ENCODE measurements around the gene GFY.

GFY gene

DNA sequence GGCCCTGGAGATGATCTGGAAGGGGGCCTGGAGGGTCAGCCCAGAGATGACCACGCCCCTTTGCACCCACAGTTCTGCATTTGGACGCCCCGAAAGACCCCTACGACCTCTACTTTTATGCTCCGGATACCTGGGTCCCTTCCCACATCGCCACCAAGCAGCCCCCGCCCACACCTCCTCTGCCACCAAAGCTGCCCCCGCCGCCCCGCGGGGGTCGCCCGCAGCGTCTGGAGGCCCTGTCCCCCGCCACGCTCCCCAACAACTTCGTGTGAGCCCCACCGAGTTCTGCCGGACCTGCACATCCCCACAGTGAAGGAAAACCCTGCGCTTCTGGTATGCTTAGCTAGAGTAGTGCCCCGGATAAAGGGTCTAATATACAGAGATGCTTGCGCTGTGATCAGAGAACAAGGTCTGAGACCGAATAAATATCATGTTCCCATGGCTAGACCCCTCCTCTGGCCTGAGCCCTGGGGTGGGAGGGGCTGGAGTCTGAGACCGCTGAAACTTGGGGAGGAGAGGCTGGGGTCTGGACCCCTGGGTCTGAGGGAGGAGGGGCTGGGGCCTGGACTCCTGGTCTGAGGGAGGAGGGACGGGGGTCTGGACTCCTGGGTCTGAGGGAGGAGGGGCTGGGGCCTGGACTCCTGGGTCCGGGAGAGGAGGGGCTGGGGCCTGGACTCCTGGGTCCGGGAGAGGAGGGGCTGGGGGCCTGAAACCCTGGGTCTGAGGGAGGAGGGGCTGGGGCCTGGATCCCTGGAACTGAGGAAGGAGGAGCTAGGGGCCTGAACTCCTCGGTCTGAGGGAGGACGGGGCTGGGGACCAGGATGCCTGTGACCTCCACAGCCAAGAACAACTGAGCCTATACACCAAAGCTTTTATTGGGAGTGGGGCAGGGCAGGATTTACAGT is 3.6 kb downstream of the GFY start:
- DNase-seq: no peak

DNA sequence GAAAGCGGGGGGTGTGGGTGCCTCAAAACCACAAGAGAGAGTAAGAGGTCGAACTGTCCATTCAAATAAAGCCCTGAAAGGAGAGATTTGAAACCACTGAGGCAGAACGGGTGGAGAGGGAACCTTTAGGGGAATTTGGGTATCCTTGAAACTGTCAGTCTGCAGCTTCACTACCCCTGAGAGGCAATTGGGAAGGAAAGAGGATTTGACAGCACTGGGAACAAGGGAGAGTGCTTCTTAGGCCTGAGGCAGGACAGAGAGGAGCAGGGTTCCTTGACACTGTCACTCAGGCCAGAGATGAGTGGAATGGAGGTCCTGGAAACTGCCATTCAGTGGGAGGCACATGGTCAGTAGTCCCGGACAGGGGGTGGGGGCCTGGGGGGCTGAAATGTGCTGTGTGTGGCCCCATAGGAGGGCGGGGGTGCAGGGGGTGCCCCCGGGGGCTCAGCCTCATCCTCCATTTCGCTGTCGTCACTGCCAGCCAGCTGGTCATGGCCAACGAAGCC is 5.0 kb downstream of the GFY start:
- DNase-seq: no peak

DNA sequence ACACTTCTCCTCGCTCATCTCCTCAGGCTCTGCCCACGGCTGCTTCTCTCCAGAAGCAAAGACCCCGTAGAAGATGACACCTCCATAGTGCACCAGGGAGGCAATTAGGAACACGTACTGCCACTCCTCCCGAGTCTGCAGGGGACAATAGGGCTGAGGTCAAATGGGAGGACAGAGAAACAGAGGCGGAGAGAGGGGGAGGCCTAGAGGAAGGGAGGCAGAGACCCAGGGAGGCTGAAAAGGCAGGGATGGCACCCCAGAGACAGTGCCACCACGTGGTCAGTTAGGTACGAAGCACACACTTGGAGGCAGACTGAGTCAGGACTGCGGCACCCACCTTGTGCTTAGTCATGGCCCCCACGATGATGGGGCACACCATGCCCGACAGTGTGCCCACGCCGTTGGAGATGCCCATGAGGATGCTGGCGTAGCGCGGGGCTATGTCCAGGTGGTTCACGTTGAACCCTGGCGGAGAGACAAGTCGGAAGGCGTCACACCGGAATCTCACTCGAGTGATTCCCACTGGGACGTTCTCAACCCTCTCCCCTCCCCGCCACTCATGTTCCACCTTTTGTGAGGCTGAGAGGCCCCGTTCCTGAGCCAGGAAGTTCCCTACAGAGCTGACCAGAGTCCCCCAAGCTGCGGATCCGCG is 5.6 kb downstream of the GFY start:
- DNase-seq: no peak

DNA sequence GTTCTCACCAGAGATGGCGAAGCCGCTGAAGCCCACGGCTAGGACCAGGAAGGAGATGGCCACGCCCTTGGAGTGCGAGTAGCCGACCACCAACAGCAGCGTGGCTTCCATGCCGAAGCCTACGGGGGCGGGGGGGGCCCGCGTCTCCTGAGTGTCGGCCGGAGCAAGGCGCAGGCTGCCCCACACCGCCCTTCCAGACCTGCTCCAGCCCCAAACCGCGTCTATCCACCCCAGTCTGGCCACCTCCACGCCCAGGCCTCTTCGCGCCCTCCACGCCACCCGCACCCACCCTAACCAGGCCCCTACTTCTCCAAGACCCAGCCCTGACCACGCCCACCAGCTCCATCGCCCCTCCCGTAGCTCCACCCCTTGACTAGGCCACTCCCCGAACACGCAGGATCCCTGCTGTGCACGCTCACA is 6.2 kb downstream of the GFY start:
- DNase-seq: peak; percentile 38

DNA sequence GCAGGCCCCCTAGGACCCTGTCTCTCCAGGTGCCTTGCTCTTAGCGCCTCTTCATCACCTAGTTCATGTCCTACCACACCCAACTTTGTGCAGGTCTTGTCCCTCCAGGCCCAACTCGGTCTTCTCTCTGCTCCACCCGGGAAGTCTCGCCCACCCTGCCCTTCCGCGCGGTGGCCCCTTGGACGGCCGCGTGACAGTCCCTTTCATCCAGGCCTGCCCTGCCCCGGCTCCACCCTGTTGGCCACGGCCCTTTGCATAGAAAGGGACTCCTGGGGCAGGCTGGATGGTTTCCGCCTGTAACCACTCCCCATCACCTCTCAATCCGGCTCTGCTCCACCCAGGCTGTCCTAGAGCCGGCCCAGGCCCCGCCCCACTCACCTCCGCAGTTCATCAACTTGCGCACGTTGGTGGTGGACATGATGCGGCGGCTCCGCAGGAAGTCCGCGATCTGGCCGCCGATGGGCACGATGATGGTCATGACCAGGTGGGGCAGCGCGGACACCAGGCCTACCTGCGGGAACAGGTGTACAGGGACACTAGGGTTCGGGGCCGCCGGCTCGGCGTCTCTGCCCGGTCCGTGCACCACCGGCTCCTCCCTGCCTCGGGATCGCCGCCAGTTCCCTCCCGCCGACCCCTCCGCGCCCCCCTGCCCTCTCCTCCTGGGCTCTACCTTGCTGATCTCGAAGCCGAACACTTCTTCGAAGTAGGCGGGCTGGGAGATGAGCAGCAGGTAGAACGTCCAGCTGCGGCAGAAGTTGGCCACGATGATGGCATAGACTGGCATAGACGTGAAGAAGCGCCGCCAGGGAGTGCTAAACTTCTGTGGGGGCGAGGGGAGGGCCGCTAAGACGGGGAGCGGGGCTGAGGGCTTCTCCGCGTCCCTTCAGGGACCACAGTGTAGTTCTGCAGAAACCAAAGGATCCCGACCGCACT is 7.2 kb downstream of the GFY start:
- peak; percentile 43 for DNase-seq

DNA sequence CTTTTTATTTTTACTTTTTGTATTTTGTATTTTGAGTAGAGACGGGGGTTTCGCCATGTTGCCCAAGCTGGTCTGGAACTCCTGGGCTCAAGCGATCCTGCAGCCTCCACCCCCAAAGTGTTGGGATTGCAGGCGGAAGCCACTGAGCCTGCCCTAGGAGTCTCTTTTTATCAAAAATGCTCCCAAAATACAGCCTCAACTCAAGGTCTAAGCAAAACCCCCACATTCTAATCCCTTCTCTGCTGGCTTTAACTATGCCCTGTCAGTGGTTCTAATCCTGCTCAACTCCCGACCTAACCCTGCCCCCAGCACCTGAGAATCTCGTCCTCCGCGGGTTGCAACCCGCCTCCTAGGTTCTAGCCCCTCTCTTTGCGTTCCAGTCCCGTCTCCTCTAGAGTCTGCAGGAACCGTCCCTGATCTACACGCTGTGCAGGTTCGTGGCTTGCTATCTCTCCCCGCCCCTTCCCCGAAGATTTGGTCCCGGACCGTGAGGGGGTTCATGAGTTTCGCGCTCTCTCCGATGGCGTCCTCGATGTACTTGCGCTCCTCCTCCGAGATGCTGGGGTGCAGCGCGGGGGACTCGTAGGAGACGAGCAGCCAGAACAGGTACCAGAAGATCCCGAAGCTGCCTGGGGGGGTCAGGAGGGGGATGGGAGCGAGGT is 8.2 kb downstream of the GFY start:
- DNase-seq: no peak

DNA sequence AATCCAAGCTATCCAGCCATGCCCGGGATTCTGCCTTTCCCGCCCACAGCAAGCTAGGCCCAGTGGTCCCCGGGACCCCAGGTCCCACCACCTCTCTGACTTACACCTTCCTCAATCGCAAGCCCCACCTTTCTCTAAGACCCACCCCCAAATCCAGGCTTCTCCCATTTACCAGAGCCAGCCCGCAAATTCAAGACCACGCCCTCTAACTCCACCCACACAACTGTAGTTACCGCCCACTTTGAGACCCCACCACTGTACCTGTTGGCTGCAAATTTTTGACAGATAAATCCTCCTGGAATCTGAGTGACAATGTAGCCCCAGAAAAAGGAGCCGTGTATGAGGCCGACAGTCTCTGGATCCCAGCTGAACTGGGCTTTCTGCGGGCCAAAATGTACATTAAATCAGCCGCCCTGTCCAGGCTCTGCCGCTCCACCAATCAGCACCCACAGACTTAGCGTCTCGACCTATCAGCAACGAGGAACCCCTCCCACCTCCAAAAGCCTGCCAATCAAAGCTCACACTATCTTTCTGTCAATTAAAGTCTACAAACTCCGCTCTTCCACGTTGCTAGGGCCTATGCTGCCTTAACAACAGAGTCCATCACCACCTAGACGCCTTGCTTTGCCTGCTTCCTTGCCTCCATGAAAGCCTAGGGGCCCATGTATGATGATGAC is 9.9 kb downstream of the GFY start:
- no peak for DNase-seq

DNA sequence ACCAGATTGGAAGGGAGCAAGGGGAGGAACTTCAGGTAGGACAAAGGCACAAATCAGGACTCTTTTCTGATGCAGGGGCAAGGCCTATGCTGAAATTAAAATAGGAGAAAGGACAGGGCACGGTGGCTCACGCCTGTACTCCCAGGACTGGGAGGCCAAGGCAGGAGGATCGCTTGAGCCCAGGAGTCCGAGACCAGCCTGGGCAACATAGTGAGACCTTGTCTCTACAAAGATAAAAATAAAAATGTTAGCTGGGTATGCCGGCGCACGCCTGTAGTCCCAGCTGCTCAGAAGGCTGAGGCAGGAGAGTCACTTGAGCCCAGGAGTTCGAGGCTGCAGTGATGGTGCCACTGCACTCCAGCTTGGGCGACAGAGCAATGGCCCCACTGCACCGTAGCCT is 10.5 kb downstream of the GFY start:
- no peak for DNase-seq

DNA sequence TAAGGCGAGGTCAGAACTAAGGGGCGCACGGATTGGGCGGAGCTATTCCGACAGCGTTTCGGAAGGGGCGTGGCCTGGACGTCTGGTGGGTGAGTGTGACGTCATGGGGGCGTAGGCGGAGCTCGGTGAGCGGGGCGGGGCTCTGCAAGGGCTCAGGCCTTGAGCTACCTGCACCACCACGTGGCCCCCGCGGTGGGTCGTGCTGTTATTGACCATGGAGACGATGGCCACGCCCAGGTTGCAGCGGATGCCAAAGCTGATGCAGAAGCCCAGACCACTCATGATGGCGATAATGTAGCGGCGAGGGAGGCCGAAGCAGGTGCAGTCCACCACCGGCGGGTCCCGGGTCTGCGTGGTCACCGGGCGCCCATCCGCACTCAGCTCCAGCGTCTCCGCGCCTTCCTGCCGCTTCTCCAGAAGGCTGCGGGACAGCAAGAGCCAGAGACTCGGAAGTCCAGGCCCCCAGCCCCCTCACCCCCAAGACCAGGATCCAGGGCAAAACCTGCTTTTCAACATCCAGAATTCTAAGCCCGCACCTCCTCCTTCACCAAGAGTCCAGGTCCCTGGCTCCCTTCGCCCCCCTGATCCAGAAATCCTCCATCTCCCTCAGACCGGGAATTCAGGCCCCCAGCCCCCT is 11.3 kb downstream of the GFY start:
- DNase-seq: peak; percentile 63

DNA sequence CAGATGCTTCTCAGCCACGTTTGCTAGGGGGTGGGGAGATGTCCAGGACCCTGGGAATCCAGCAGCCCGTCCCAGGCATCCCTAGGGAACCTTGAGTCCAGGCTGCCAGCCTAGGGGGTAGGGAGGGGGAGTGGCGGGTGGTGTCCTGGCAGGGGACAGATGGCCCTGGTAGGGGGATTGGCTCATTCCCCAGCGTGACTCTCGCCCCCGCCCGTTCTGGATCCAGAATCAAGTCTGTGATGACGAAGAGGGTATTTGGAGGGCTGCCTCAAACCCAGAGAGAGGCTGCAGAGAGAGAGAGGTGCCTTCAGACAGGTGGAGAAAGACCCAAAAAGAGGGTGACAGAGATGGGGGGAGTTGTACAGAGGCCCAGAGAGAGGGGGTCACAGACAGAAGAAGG is 12.0 kb downstream of the GFY start:
- no peak for DNase-seq

DNA sequence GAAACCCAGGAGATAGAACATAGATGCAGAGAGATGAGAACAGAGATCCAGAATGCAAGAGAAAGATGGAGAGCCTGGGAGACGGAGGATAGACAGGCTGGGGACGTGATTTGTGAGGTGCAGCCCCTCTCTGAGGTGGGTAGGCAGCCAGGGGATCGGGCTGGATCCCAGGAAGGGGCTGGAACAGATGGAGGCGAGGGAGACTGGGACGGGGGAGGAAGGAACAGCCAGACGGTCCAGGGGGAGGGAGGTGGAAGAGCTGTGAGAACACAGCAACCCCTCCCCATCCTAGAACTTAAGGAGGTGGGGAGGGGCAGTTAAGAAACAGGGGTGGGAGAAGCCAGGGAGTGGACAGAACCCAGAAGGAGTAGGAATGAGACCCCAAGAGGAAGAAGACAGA is 13.1 kb downstream of the GFY start:
- DNase-seq: no peak

DNA sequence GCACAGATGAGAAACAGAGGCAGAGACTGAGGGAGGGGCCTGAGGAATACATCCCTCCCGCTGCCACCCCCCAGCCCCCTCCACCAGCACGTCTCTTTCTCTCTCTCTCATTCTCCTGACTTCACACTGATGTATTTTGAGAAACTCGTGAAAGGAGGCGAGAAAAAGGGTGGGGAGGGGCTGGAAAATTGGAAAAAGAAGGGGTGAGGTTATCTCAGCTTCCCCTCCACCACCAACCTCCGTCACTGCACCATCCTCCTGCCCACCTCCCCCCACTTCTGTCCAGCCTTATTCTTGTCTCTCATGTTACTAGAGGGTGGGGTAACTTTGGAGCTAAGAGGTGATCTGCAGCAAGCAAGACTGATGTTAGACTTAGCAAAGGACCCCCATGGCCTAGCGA is 14.6 kb downstream of the GFY start:
- DNase-seq: no peak

DNA sequence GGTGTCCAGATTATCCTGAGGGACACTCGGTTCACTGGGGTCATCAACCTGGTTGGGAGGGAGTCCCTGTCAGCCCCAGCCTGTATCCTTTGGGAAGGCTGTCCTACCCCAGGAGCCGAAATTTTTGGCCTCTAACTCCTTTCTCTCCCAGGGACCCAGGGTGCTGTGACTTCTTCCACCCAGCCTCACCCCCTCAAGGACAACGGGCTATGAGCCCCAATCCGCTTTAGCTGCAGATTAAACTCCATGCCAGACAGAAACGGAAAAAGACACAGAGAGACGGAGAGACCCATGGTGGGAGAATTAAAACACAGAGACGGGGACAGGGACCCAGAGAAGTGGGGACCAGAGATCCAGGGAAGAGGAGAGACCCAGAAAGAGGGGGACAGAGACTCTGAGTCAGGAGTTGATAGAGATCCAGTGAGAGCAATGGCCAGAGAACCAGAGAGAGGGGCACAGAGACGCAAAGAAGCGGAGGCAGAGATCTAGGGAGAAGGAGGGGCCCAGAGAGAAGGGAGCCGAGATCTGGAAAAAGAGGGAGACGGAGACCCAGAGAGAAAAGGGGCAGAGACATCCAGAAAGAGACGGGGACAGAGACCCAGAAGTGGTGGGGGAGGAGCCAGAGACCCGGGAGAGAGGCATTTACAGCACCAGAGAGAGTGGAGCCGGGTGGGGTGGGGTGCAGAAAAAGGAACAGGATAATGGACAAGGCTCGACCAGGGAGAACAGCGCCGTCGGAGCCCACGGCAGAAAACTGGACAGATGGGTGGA is 15.4 kb downstream of the GFY start:
- DNase-seq: no peak

DNA sequence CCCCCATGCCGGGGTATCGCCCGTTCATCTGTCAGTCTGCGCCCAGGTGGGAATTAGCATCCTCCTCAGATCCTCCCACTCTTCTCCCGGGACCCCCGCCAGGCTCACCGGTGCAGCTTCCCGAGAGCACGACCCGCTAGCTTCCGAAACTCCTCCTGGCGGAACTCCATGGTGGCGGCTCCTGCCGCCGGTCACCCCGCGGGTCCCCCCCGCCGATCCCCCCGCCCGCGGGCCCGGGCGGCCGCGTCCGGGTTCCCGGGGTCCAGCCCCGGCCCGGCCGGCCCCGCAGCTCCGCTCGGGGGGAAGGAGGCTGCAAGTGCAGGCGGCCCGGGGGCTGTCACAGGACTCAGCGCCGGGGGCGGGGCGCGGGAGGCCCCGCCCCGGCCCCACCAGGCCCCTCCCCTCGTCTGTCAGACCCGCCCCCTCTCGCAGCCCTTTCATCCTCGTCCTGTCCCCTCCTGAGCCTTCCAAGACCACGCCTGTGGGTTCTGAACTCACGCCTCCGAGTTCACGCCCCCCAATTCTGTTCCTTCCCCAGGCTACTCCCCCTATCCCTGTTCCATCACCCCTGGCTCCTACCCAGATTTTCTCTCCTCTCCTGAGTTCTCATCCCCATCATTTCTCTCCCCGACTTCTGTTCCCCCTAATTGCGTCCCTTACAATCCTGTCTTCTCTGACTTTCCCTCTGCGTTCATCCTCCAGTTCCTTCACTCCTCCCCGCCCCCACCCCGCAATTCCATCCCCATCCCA is 16.2 kb downstream of the GFY start, which contains the start of gene SLC17A7:
SLC17A7 (minus strand) TSS at position 318 of the 750 bp plus-strand sequence; CDS start at position 170, 148 bp downstream.
- DNase-seq: peak; percentile 53

DNA sequence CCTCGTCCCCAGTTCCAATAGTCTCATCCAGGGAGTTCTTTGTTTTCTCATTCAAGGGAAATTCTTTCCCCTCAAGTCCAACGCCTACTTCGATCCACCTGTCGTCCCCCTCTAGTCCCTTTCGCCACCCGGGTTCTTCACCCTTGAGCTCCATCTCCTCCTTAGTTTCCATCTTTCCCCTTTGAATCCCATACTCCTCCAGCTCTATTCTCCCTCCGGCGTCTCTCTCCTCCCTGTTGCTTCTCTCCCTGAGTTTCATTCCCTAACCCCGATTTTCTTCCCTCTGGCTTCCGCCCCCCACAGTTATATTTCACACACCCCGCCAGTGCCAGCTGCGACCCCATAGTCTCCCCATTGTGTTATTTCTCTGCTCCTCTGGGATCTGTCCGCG is 16.8 kb downstream of the GFY start:
- no peak for DNase-seq

DNA sequence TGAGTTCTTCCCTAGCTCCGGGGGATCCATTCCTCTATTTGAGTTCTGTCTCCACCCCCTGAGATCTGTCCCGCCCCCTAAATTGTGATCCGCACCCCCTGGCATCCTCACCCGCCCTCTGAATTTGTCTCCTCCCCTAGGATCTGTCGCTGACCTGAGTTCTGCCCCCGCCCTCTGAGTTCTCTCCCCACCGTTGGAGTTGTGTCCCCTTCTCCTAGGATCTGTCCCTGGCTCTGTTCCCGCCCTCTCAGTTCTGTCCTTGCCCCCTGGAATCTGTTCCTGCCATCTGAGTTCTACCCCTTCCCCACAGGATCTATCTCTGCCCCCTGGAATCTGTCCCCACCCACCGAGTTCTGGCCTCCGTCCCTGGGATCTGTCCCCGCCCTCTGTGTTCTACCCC is 17.2 kb downstream of the GFY start:
- DNase-seq: no peak

DNA sequence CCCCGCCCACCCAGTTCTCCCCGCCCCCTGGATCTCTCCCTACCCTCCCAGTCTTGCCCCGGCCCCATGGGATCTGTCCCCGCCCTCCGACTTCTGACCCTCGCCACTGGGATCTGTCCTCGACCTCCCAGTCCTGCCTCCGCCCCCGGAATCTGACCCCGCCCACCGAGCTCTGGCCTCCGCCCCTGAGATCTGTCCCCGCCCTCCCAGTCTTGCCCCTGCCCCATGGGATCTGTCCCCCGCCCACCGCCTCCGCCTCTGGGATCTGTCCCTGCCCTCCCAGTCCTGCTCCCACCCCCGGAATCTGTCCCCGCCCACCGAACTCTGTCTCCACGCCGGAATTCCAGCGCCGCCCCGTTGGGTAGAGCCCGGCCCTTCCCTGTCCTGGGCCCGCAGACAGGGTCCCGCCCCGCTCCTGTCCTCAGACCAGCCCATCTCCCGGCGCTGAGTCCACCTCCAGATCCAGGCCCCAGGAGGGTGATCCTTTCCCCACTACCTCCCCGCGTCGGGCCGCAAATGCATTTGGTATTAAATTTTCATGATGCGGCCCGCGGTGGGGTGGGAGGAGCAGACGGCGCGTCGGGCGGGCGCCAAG is 17.7 kb downstream of the GFY start:
- DNase-seq: peak; percentile 59

DNA sequence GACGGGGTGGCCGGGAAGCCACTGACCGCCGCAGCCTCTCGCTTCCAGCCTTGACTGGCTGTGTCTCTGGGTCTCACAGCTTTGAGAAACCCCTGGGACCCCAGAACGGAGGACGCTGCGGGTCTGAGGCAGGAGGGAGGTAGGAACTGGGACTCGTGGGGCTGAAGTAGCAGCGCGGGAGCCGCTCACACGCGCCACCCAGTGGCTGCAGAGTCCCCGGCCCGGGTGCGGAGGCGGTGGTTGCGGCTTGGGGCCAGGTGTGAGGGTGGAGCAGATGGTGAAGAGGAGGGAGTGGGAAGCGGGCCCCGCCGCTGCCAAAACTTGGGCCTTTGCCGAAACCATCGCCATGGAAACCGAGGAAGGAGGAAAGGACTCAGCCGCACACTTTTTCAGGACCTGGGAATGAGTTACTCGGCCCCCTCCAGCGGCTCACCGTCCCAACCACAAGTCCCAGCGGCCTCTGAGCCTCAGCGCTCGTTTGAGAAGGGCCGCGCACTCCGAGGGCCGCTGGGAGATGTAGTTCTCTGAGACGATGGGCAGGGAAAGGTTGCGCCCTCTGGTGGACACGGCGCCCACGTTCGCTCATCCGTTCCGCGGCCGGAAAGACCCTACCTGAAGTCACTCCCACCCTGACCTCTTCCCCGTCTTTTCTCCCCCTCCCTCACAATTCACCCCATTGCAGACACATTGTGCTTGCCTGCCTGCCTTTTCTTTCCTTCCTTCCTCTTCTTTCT is 18.3 kb downstream of the GFY start:
- peak; percentile 93 for DNase-seq
